Astrocyte (in vitro differentiated cells and primary cell): Measurements from ENCODE around the gene METTL9. TPM values are rescaled to one million over a fixed set of nuclear protein-coding genes. Genes with fewer than 3 reads are reported as not detected.

Source experiments
- DNase-seq: peaks from one replicate; pipeline ENCODE4 v3.0.0-alpha.2; 2010; ENCODE audit warnings: low read depth
- FAIRE-seq: peaks from 2 replicates; lab custom pipeline; 2011; peaks lifted over from hg19 to GRCh38; lab: Jason Lieb, UNC
- H2AFZ ChIP-seq: 2 replicates; pipeline ENCODE4 v1.6.0; 2012; ENCODE audit warnings: low read depth, low read length, inconsistent platforms
- H3K27ac ChIP-seq: 2 replicates; pipeline ENCODE4 v1.5.1; 2011; ENCODE audit warnings: low read depth, low read length, inconsistent platforms
- H3K27me3 ChIP-seq: 2 replicates; pipeline ENCODE4 v1.6.0; 2011; ENCODE audit warnings: low read length, inconsistent platforms; ENCODE audit not compliant: insufficient read depth
- H3K36me3 ChIP-seq: 2 replicates; pipeline ENCODE4 v1.5.1; 2011; ENCODE audit warnings: low read length, inconsistent platforms; ENCODE audit not compliant: insufficient read depth
- H3K4me1 ChIP-seq: 2 replicates; pipeline ENCODE4 v1.5.1; 2011; ENCODE audit warnings: low read length, inconsistent platforms; ENCODE audit not compliant: insufficient read depth
- H3K4me2 ChIP-seq: 2 replicates; pipeline ENCODE4 v1.6.0; 2012; ENCODE audit warnings: low read length, inconsistent platforms
- H3K4me3 ChIP-seq: 2 replicates; pipeline ENCODE4 v1.5.1; 2011; ENCODE audit warnings: low read depth, mild to moderate bottlenecking, low read length, inconsistent platforms; ENCODE audit not compliant: insufficient read depth
- H3K79me2 ChIP-seq: 2 replicates; pipeline ENCODE4 v1.6.0; 2012; ENCODE audit warnings: mild to moderate bottlenecking, low read length, inconsistent platforms; ENCODE audit not compliant: insufficient read depth
- H3K9ac ChIP-seq: 2 replicates; pipeline ENCODE4 v1.6.0; 2012; ENCODE audit warnings: mild to moderate bottlenecking, low read length, inconsistent platforms
- H3K9me3 ChIP-seq: 2 replicates; pipeline ENCODE4 v1.5.1; 2012; ENCODE audit warnings: low read depth, mild to moderate bottlenecking, low read length, inconsistent platforms; ENCODE audit not compliant: insufficient read depth
- H4K20me1 ChIP-seq: 2 replicates; pipeline ENCODE4 v1.6.0; 2012; ENCODE audit warnings: low read length, inconsistent platforms; ENCODE audit not compliant: insufficient read depth
- H3K27ac Mint-ChIP-seq: one replicate; pipeline ENCODE4 v1.8.0; 2021; ENCODE audit warnings: mild to moderate bottlenecking, mixed read lengths; ENCODE audit not compliant: unreplicated experiment
- H3K27me3 Mint-ChIP-seq: one replicate; pipeline ENCODE4 v1.8.0; 2021; ENCODE audit warnings: low read depth, mixed read lengths; ENCODE audit not compliant: unreplicated experiment
- H3K36me3 Mint-ChIP-seq: one replicate; pipeline ENCODE4 v1.8.0; 2021; ENCODE audit warnings: low read depth, mixed read lengths; ENCODE audit not compliant: unreplicated experiment
- H3K4me1 Mint-ChIP-seq: one replicate; pipeline ENCODE4 v1.8.0; 2021; ENCODE audit warnings: low read depth, mixed read lengths; ENCODE audit not compliant: unreplicated experiment
- H3K4me3 Mint-ChIP-seq: one replicate; pipeline ENCODE4 v1.8.0; 2021; ENCODE audit warnings: mild to moderate bottlenecking, moderate library complexity, mixed read lengths; ENCODE audit not compliant: unreplicated experiment
- H3K9me3 Mint-ChIP-seq: one replicate; pipeline ENCODE4 v1.8.0; 2021; ENCODE audit warnings: mild to moderate bottlenecking, mixed read lengths; ENCODE audit not compliant: unreplicated experiment
- CTCF ChIP-seq: IDR thresholded peaks from 2 replicates; pipeline ENCODE4 v1.5.1; 2011; ENCODE audit warnings: low read depth, mild to moderate bottlenecking, inconsistent platforms, low read length, moderate library complexity; ENCODE audit not compliant: insufficient read depth
- EZH2 ChIP-seq: IDR thresholded peaks from 2 replicates; pipeline ENCODE4 v1.6.1; 2012; ENCODE audit warnings: mild to moderate bottlenecking, low read length, inconsistent platforms; ENCODE audit not compliant: insufficient read depth
- total RNA-seq: library from RNA; stranded (reverse); gene quantifications from 2 replicates; pipeline ENCODE4 v1.2.1, GENCODE V29; 2021

Gene METTL9
- total RNA-seq, 1 donor from 2014 or later, result 88.1 TPM

- Histone ChIP-seq H4K20me1 (peaks cover 91% of the 10 kb centered on the region), H3K36me3 (peaks cover 3% of the 10 kb centered on the region), H3K4me1 (no peaks in the 10 kb centered on the region), H2AFZ (no peak overlapping the region), H3K4me2 (no peak overlapping the region), H3K27me3 (no peaks in the 10 kb centered on the region), H3K4me3 (no peak overlapping the region), H3K9ac (no peak overlapping the region), H3K9me3 (no peaks in the 10 kb centered on the region), H3K79me2 (peaks cover 100% of the 10 kb centered on the region), H3K27ac (no peak overlapping the region)
- TF ChIP-seq CTCF (no peak), EZH2 (no peak)
- Mint-ChIP-seq H3K4me3 (no peak overlapping the region), H3K4me1 (peaks cover 27% of the 10 kb centered on the region), H3K27me3 (no peaks in the 10 kb centered on the region), H3K9me3 (no peaks in the 10 kb centered on the region), H3K27ac (no peak overlapping the region), H3K36me3 (no peaks in the 10 kb centered on the region)
- no peak for DNase-seq
- no peak for FAIRE-seq
These were observed 11.8 kb downstream of the METTL9 start for GRCh38 chr16:21611198-21611555.

- Histone ChIP-seq H3K27me3 (no peaks in the 10 kb centered on the region), H3K9ac (no peak overlapping the region), H3K4me1 (no peaks in the 10 kb centered on the region), H2AFZ (no peak overlapping the region), H4K20me1 (peaks cover 87% of the 10 kb centered on the region), H3K79me2 (peaks cover 100% of the 10 kb centered on the region), H3K36me3 (peaks cover 3% of the 10 kb centered on the region), H3K4me2 (no peak overlapping the region), H3K27ac (no peak overlapping the region), H3K4me3 (no peak overlapping the region), H3K9me3 (no peaks in the 10 kb centered on the region)
- Mint-ChIP-seq H3K9me3 (no peaks in the 10 kb centered on the region), H3K4me1 (peaks cover 27% of the 10 kb centered on the region), H3K4me3 (no peak overlapping the region), H3K36me3 (no peaks in the 10 kb centered on the region), H3K27ac (no peak overlapping the region), H3K27me3 (no peaks in the 10 kb centered on the region)
- TF ChIP-seq EZH2 (no peak), CTCF (no peak)
- DNase-seq (peak; percentile 18), FAIRE-seq (no peak)
These were observed 12.4 kb downstream of the METTL9 start for GRCh38 chr16:21611556-21612384.

- H3K4me3 Mint-ChIP-seq, result no peak overlapping the region
- Histone ChIP-seq H3K9ac (no peak overlapping the region), H2AFZ (no peak overlapping the region), H3K27me3 (no peaks in the 10 kb centered on the region), H3K4me3 (no peak overlapping the region), H3K9me3 (no peaks in the 10 kb centered on the region), H3K36me3 (peaks cover 3% of the 10 kb centered on the region), H3K4me2 (no peak overlapping the region), H3K4me1 (no peaks in the 10 kb centered on the region), H4K20me1 (peaks cover 71% of the 10 kb centered on the region), H3K79me2 (peaks cover 93% of the 10 kb centered on the region), H3K27ac (no peak overlapping the region)
- no peak for DNase-seq
- peaks cover 27% of the 10 kb centered on the region for H3K4me1 Mint-ChIP-seq
- H3K36me3 Mint-ChIP-seq, result no peaks in the 10 kb centered on the region
- no peaks in the 10 kb centered on the region for H3K27me3 Mint-ChIP-seq
- H3K27ac Mint-ChIP-seq, result no peak overlapping the region
- TF ChIP-seq CTCF, result no peak
- TF ChIP-seq EZH2, result no peak
- H3K9me3 Mint-ChIP-seq, result no peaks in the 10 kb centered on the region
- FAIRE-seq, result no peak
These were observed 14.0 kb downstream of the METTL9 start for GRCh38 chr16:21613361-21613760.
